ENCODE measurements around the gene BTBD16. TPM values are rescaled to one million over a fixed set of nuclear protein-coding genes. Genes with fewer than 3 reads are reported as not detected.

The BTBD16 gene
- total and polyA plus RNA-seq, 2 donors (not counting 3 experiments of a cell fraction or from before 2014, with no cell fraction given), result 0.04 TPM; not detected in 1

GRCh38 chr10:122352817-122353525 lies 81.9 kb downstream of the BTBD16 start:
- FAIRE-seq (no peak), DNase-seq (ENCODE audit: low read depth, low spot score) (no peak)
- H3K79me2 ChIP-seq (ENCODE audit: control insufficient read depth, insufficient read depth, low read length), result no peaks in the 10 kb centered on the region
- H3K4me2 ChIP-seq (ENCODE audit: insufficient read depth, low read length), result no peak overlapping the region
- dilution Hi-C loops (cut with MboI; ENCODE audit: extremely low pct_ligation_motif_present, low sequenced_read_pairs), result no loop called here
- TF ChIP-seq GATA2 (IDR thresholded peaks at IDR 0.05; ENCODE audit: insufficient read depth, insufficient read length, low read depth, low read length), result no peak
- TF ChIP-seq POLR2A (IDR thresholded peaks at IDR 0.05; ENCODE audit: low read depth, low read length), result no peak
- no peak for TF ChIP-seq POLR2AphosphoS5 (IDR thresholded peaks at IDR 0.05; ENCODE audit: insufficient read depth, low read depth, low read length)
- no peak for TF ChIP-seq FOS (IDR thresholded peaks at IDR 0.05; ENCODE audit: borderline replicate concordance, insufficient read depth, low read length)
- H3K36me3 ChIP-seq (ENCODE audit: control insufficient read depth in 2 of 2, extremely low read depth in 1 of 2, insufficient read depth in 2 of 2, low read length in 2 of 2), result no peaks in the 10 kb centered on the region
- intact Hi-C loops (cut with micrococcal nuclease), result no loop called here
- no peaks in the 10 kb centered on the region for H3K4me1 ChIP-seq (ENCODE audit: control insufficient read depth, extremely low read depth, insufficient read depth, low read length)
- no peaks in the 10 kb centered on the region for H3K9me3 ChIP-seq (replicated peaks; ENCODE audit: control insufficient read depth, insufficient read depth, low read length)
- H3K9ac ChIP-seq (replicated peaks; ENCODE audit: extremely low read depth, insufficient read depth, low read length), result no peak overlapping the region
- BruUV-seq (replicated peaks), result no TSS peak
- ChIA-PET POLR2A (no interaction called here), CTCF (interaction anchor here (1.0 to 1.4 kb wide), 5 partner anchors 10 to 212 kb away, joined by 3 to 4 read pairs (median 3); no protein-coding TSS in a partner anchor)
- H3K27ac ChIP-seq (ENCODE audit: insufficient read depth, low read depth, low read length), result no peak overlapping the region
- H3K4me3 ChIP-seq (replicated peaks in 1 of 3; ENCODE audit: insufficient read depth in 1 of 3, low read depth in 1 of 3, low read length in 3 of 3), result no peak overlapping the region
- H3K9me1 ChIP-seq (replicated peaks; ENCODE audit: control insufficient read depth, extremely low read depth, insufficient read depth, low read length), result no peaks in the 10 kb centered on the region
- H2AFZ ChIP-seq (ENCODE audit: low read depth, low read length), result no peak overlapping the region
- no peaks in the 10 kb centered on the region for H4K20me1 ChIP-seq (replicated peaks; ENCODE audit: control insufficient read depth, extremely low read depth, insufficient read depth, low read length)
- H3K27me3 ChIP-seq (ENCODE audit: control insufficient read depth in 2 of 2, insufficient read depth in 2 of 2, low read length in 2 of 2), result peaks cover 0 to 5% of the 10 kb centered on the region in 2 experiments

DNA sequence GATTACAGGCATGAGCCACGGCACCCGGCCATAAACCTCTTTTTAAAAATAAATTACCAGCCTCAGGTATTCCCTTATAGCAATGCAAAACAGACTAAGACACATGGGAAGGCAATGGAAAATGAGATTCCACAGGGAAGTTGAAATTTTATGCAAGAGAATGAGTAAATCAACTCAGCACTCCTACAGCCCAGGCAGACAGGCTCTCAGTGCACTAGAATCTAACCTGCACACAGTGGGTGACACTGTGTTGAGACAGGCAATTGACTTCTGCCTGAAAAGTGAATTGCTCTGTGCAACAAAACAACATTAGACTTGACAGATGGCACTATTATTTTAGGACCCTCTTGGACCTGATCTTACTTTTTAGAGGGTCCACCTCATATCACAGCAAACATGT lies 83.3 kb downstream of the BTBD16 start:
- intact Hi-C loops (cut with micrococcal nuclease) (no loop called here), dilution Hi-C loops (cut with MboI; ENCODE audit: extremely low pct_ligation_motif_present, low sequenced_read_pairs) (no loop called here)
- Histone ChIP-seq H3K27ac (ENCODE audit: insufficient read depth, low read depth, low read length) (no peak overlapping the region), H3K9ac (replicated peaks; ENCODE audit: extremely low read depth, insufficient read depth, low read length) (no peak overlapping the region), H3K9me1 (replicated peaks; ENCODE audit: control insufficient read depth, extremely low read depth, insufficient read depth, low read length) (no peaks in the 10 kb centered on the region), H3K36me3 (ENCODE audit: control insufficient read depth in 2 of 2, extremely low read depth in 1 of 2, insufficient read depth in 2 of 2, low read length in 2 of 2) (no peaks in the 10 kb centered on the region), H2AFZ (ENCODE audit: low read depth, low read length) (no peak overlapping the region), H4K20me1 (replicated peaks; ENCODE audit: control insufficient read depth, extremely low read depth, insufficient read depth, low read length) (no peaks in the 10 kb centered on the region), H3K4me1 (ENCODE audit: control insufficient read depth, extremely low read depth, insufficient read depth, low read length) (no peaks in the 10 kb centered on the region), H3K9me3 (replicated peaks; ENCODE audit: control insufficient read depth, insufficient read depth, low read length) (no peaks in the 10 kb centered on the region), H3K4me3 (replicated peaks in 1 of 3; ENCODE audit: insufficient read depth in 1 of 3, low read depth in 1 of 3, low read length in 3 of 3) (no peak overlapping the region), H3K4me2 (ENCODE audit: insufficient read depth, low read length) (no peak overlapping the region), H3K79me2 (ENCODE audit: control insufficient read depth, insufficient read depth, low read length) (no peaks in the 10 kb centered on the region), H3K27me3 (ENCODE audit: control insufficient read depth in 2 of 2, insufficient read depth in 2 of 2, low read length in 2 of 2) (peaks cover 0 to 5% of the 10 kb centered on the region in 2 experiments)
- POLR2A ChIA-PET, result no interaction called here
- no peak for TF ChIP-seq POLR2A (IDR thresholded peaks at IDR 0.05; ENCODE audit: low read depth, low read length)
- FAIRE-seq (no peak), DNase-seq (ENCODE audit: low read depth, low spot score) (no peak)
- BruUV-seq (replicated peaks), result no TSS peak
- CTCF ChIA-PET, result interaction anchor here (1.2 kb wide), 1 partner anchor 12 kb away, joined by 4 read pairs; no protein-coding TSS in a partner anchor
